A549 (cell line): ENCODE results near the gene TIAM2.

ENCODE experiments used
- BHLHE40 ChIP-seq: IDR thresholded peaks from 2 replicates; pipeline ENCODE4 v1.6.1; 2012; ENCODE audit warnings: low read depth, low read length, inconsistent platforms
- EP300 ChIP-seq, 2 experiments: fragments of >200 bp; sonication (Bioruptor Twin); formaldehyde crosslinking; IDR thresholded peaks; 2 replicates in 1 of 2; 3 replicates in 1 of 2; pipeline ENCODE4 v1.6.1; 2016 to 2017
- KDM1A ChIP-seq: fragments of 200-600 bp; sonication (generic); IDR thresholded peaks from 2 replicates; pipeline ENCODE4 v1.6.1; 2016; ENCODE audit warnings: low read depth, mild to moderate bottlenecking
- MAZ ChIP-seq: fragments of 150-350 bp; IDR thresholded peaks from 2 replicates; pipeline ENCODE4 v1.6.1; 2014; ENCODE audit warnings: antibody characterized with exemption, low read depth, low read length, borderline replicate concordance
- NPAS2 ChIP-seq: fragments of 250-450 bp; sonication (Bioruptor Pico); IDR thresholded peaks from 2 replicates; pipeline ENCODE4 v1.8.0; 2022; ENCODE audit warnings: mild to moderate bottlenecking, moderate library complexity, borderline replicate concordance
- NR3C1 ChIP-seq: fragments of >200 bp; sonication (Bioruptor Twin); formaldehyde crosslinking; IDR thresholded peaks from 3 replicates; pipeline ENCODE4 v1.6.1; 2017
- POLR2A ChIP-seq: IDR thresholded peaks from 2 replicates; pipeline ENCODE4 v1.6.1; 2012; ENCODE audit warnings: mild to moderate bottlenecking, low read length
- RAD21 ChIP-seq, 2 experiments: fragments of >200 bp in 1 of 2; sonication (Bioruptor Twin) in 1 of 2; formaldehyde crosslinking in 1 of 2; IDR thresholded peaks in 1 of 2; conservative IDR thresholded peaks in 1 of 2; 2 replicates in 1 of 2; 3 replicates in 1 of 2; pipeline ENCODE4 v1.6.1; 2012 to 2018; ENCODE audit warnings: inconsistent platforms in 1 of 2
- TF ChIP-seq, protein P1 (sequence below): fragments of 150-350 bp; IDR thresholded peaks from 2 replicates; pipeline ENCODE4 v1.6.1; 2014; ENCODE audit warnings: low read depth, mild to moderate bottlenecking, low read length
- TF ChIP-seq, protein P2 (sequence below): fragments of >200 bp; sonication (Bioruptor Twin); formaldehyde crosslinking; IDR thresholded peaks from 3 replicates; pipeline ENCODE4 v1.5.1; 2016
- TF ChIP-seq, protein P3 (sequence below): fragments of 450-650 bp; IDR thresholded peaks from 2 replicates; pipeline ENCODE4 v1.6.1; 2014; ENCODE audit warnings: antibody characterized with exemption
- TF ChIP-seq, protein P4 (sequence below): IDR thresholded peaks from 2 replicates; pipeline ENCODE4 v1.6.1; 2012
- TF ChIP-seq, protein P5 (sequence below): IDR thresholded peaks from 2 replicates; pipeline ENCODE4 v1.6.1; 2012; ENCODE audit warnings: low read depth, borderline replicate concordance

DNA sequence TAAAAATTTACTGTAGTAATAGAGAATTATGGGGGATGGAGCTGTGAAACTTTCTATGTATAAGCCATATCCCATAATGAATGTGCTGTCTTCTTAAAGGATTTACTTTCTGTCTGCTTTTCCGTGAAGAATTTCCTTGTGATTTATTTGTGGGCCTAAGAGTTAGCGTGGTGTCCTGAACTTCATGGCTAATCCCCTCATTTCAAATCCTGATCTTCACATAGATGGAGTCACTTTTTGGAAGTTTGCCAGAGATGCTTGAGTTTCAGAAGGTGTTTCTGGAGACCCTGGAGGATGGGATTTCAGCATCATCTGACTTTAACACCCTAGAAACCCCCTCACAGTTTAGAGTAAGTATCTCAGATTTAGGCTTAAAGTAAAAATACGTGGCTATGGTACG, 249.3 kb downstream of the TIAM2 start:
- TF ChIP-seq BHLHE40 (no peak), RAD21 (conservative IDR thresholded peaks at IDR 0.05 in 1 of 2, IDR thresholded peaks at IDR 0.05 in 1 of 2) (no peak), NPAS2 (CRISPR knock-in tag) (no peak), POLR2A (no peak), EP300 (IDR thresholded peaks at IDR 0.05) (no peak), KDM1A (no peak), MAZ (no peak), NR3C1 (no peak)
- TF ChIP-seq, protein P1, sequence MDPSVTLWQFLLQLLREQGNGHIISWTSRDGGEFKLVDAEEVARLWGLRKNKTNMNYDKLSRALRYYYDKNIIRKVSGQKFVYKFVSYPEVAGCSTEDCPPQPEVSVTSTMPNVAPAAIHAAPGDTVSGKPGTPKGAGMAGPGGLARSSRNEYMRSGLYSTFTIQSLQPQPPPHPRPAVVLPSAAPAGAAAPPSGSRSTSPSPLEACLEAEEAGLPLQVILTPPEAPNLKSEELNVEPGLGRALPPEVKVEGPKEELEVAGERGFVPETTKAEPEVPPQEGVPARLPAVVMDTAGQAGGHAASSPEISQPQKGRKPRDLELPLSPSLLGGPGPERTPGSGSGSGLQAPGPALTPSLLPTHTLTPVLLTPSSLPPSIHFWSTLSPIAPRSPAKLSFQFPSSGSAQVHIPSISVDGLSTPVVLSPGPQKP: no peak
- TF ChIP-seq, protein P2, sequence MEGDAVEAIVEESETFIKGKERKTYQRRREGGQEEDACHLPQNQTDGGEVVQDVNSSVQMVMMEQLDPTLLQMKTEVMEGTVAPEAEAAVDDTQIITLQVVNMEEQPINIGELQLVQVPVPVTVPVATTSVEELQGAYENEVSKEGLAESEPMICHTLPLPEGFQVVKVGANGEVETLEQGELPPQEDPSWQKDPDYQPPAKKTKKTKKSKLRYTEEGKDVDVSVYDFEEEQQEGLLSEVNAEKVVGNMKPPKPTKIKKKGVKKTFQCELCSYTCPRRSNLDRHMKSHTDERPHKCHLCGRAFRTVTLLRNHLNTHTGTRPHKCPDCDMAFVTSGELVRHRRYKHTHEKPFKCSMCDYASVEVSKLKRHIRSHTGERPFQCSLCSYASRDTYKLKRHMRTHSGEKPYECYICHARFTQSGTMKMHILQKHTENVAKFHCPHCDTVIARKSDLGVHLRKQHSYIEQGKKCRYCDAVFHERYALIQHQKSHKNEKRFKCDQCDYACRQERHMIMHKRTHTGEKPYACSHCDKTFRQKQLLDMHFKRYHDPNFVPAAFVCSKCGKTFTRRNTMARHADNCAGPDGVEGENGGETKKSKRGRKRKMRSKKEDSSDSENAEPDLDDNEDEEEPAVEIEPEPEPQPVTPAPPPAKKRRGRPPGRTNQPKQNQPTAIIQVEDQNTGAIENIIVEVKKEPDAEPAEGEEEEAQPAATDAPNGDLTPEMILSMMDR: no peak
- TF ChIP-seq, protein P3, sequence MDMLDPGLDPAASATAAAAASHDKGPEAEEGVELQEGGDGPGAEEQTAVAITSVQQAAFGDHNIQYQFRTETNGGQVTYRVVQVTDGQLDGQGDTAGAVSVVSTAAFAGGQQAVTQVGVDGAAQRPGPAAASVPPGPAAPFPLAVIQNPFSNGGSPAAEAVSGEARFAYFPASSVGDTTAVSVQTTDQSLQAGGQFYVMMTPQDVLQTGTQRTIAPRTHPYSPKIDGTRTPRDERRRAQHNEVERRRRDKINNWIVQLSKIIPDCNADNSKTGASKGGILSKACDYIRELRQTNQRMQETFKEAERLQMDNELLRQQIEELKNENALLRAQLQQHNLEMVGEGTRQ: no peak
- TF ChIP-seq, protein P4, sequence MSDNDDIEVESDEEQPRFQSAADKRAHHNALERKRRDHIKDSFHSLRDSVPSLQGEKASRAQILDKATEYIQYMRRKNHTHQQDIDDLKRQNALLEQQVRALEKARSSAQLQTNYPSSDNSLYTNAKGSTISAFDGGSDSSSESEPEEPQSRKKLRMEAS: no peak
- TF ChIP-seq, protein P5, sequence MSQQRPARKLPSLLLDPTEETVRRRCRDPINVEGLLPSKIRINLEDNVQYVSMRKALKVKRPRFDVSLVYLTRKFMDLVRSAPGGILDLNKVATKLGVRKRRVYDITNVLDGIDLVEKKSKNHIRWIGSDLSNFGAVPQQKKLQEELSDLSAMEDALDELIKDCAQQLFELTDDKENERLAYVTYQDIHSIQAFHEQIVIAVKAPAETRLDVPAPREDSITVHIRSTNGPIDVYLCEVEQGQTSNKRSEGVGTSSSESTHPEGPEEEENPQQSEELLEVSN: no peak
